Upper lobe of left lung (tissue), 4 donors: ENCODE data around the gene NPTN.

ENCODE experiments used
- CTCF ChIP-seq, 6 experiments: fragments of 450-650 bp in 4 of 6; fragments of 200-600 bp in 2 of 6; sonication (generic) in 2 of 6; IDR thresholded peaks; one replicate each; pipeline ENCODE4 v1.5.1; 2016 to 2019; ENCODE audit warnings: antibody characterized with exemption in 6 of 6
- EP300 ChIP-seq, 4 donors: sonication (generic); formaldehyde crosslinking; IDR thresholded peaks; one replicate each; pipeline ENCODE4 v1.5.1; 2017; ENCODE audit warnings: antibody characterized with exemption in 4 of 4, control low read depth in 2 of 4
- POLR2A ChIP-seq, 4 donors: fragments of 450-650 bp; IDR thresholded peaks; one replicate each; pipeline ENCODE4 v1.5.1; 2016 to 2017; ENCODE audit warnings: antibody characterized with exemption in 4 of 4, mild to moderate bottlenecking in 2 of 4
- POLR2AphosphoS5 ChIP-seq, 2 donors: sonication (generic); formaldehyde crosslinking; IDR thresholded peaks; one replicate each; pipeline ENCODE4 v1.5.1; 2017; ENCODE audit warnings: antibody characterized with exemption in 2 of 2

GRCh38 chr15:73541479-73541878 is 91.7 kb downstream of the NPTN start:
- TF ChIP-seq CTCF (IDR thresholded peaks at IDR 0.05) (no peak), EP300 (IDR thresholded peaks at IDR 0.05) (no peak), POLR2A (IDR thresholded peaks at IDR 0.05) (no peak), POLR2AphosphoS5 (IDR thresholded peaks at IDR 0.05) (no peak)
